NB4 (cell line): Measurements from ENCODE around the gene KLB.

ENCODE experiments used
- DNase-seq: peaks from one replicate; pipeline ENCODE4 v3.0.0; 2010; ENCODE audit warnings: low read depth
- H3K4me3 ChIP-seq: one replicate; pipeline ENCODE4 v1.5.1; 2011; ENCODE audit warnings: mild to moderate bottlenecking, low read depth, low read length, moderate library complexity
- MAX ChIP-seq: IDR thresholded peaks from 2 replicates; pipeline ENCODE4 v1.6.1; 2011; ENCODE audit warnings: low read depth, low read length
- MYC ChIP-seq: IDR thresholded peaks from 2 replicates; pipeline ENCODE4 v1.6.1; 2011; ENCODE audit warnings: low read depth, low read length
- POLR2A ChIP-seq: IDR thresholded peaks from 2 replicates; pipeline ENCODE4 v1.6.1; 2011; ENCODE audit warnings: mild to moderate bottlenecking; ENCODE audit not compliant: insufficient read length; ENCODE audit errors: extremely low read depth
- TF ChIP-seq, protein P1 (sequence below): IDR thresholded peaks from one replicate; pipeline ENCODE4 v1.5.1; 2012; ENCODE audit warnings: low read depth, low read length

Gene KLB

DNA sequence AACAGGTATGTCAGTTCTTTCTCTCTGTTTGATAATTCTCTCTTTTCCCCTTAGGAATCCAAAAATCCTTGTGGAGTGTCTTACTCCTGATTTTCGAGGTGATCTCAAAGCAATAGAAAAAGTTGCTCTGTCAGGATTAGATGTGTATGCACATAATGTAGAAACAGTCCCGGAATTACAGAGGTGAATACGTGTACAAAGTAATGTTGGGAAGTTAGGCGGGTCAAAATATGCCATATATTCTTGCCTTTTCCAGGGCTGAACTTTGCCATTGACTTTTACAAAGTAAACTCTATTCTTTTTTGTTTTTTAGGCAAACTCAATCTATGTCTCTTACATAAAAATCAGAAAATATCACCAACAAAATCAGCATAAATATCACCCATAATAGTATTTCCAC is 60.7 kb downstream of the KLB start:
- DNase-seq = no peak
- no peak overlapping the region for H3K4me3 ChIP-seq

GRCh38 chr4:39469429-39470077 is 62.8 kb downstream of the KLB start:
- peak overlapping the region; percentile 44 for H3K4me3 ChIP-seq
- TF ChIP-seq MAX = peak; percentile 88
- TF ChIP-seq, protein P1, sequence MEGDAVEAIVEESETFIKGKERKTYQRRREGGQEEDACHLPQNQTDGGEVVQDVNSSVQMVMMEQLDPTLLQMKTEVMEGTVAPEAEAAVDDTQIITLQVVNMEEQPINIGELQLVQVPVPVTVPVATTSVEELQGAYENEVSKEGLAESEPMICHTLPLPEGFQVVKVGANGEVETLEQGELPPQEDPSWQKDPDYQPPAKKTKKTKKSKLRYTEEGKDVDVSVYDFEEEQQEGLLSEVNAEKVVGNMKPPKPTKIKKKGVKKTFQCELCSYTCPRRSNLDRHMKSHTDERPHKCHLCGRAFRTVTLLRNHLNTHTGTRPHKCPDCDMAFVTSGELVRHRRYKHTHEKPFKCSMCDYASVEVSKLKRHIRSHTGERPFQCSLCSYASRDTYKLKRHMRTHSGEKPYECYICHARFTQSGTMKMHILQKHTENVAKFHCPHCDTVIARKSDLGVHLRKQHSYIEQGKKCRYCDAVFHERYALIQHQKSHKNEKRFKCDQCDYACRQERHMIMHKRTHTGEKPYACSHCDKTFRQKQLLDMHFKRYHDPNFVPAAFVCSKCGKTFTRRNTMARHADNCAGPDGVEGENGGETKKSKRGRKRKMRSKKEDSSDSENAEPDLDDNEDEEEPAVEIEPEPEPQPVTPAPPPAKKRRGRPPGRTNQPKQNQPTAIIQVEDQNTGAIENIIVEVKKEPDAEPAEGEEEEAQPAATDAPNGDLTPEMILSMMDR = peak; percentile 89
- TF ChIP-seq MYC = peak; percentile 93
- TF ChIP-seq POLR2A = no peak
- DNase-seq = peak; percentile 91

More for the DNA sequence above, 60.7 kb downstream of the KLB start:
- TF ChIP-seq MAX (no peak), POLR2A (no peak), MYC (no peak)
- TF ChIP-seq, protein P1 = no peak

GRCh38 chr4:39470402-39470801 is 63.7 kb downstream of the KLB start:
- no peak for DNase-seq
- TF ChIP-seq MAX (no peak), POLR2A (no peak), MYC (no peak)
- TF ChIP-seq, protein P1 = no peak

DNA sequence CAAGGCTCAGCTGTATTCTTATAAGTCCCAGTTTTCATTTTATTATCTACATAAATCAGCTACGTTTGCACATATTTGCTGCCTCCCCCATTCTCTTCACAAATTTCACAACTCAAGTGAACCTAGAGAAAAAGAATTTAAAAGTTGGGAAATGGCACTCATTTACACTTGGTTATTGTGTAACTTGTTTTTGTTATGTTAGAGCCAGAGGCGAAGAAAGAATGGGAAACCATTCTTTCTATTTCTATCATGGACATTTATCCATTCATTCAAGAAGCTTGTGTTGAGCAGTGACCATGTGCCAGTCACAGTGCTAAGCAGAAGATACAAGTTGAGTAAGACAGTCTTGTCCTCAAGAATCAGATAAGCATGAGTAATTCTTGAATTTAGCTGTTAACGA is 65.7 kb downstream of the KLB start:
- no peak overlapping the region for H3K4me3 ChIP-seq
- TF ChIP-seq MYC (no peak), MAX (no peak), POLR2A (no peak)
- TF ChIP-seq, protein P1 = no peak
- no peak for DNase-seq

More at GRCh38 chr4:39470402-39470801, 63.7 kb downstream of the KLB start:
- no peak overlapping the region for H3K4me3 ChIP-seq

DNA sequence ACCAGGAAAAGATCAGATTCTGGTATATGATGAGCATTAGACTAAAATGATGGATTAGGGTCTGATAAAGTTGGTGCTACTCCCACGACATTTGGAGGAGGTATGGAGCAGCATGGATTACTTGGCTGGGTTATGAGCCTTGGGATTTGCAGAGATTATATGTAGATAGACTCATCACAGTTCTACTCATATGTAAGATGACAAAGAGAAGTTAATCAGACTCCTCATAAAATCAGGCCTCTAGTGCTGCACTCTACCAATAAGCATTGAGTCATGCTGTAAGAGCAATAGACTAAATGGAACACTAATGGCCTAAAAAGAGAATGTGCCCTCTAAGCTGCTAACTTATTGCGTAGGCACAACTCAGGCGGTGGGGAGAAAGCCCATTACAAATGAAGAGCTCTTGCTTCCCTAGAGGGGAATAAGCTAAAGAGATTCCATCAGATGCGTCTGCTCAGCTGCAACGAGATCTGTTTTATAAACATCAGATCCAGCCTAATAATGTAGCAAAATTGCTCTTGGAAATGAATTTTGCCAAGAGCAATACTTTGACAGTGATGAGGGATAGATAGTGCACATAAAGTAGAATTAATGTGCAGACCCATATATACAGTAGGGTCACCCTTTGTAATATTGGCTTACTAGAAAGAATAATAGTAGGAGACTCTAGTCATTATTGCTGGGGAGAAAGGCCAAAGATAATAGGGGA is 69.6 kb downstream of the KLB start:
- H3K4me3 ChIP-seq = no peak overlapping the region
- TF ChIP-seq, protein P1 = no peak
- TF ChIP-seq MAX (no peak), MYC (no peak), POLR2A (no peak)
- DNase-seq = no peak
